ENCODE measurements around the gene FAM168B.

GRCh38 chr2:131037398-131038257, 55.6 kb downstream of the FAM168B start:
- TF ChIP-seq CBX5 (CRISPR knock-in tag; IDR thresholded peaks at IDR 0.05; ENCODE audit: borderline replicate concordance) (no peak), EED (CRISPR knock-in tag; IDR thresholded peaks at IDR 0.05) (no peak), HDAC6 (IDR thresholded peaks at IDR 0.05; ENCODE audit: low read depth, low read length) (no peak), HCFC1 (IDR thresholded peaks at IDR 0.05; ENCODE audit: low read depth, low read length) (no peak), NFIC (IDR thresholded peaks at IDR 0.05; ENCODE audit: low read length) (no peak), POLR2A (IDR thresholded peaks at IDR 0.05; ENCODE audit: insufficient read depth in 1 of 2, low read depth in 2 of 2, low read length in 2 of 2) (no peak), SP1 (IDR thresholded peaks at IDR 0.05) (no peak), SP1 (CRISPR knock-in tag; IDR thresholded peaks at IDR 0.05) (no peak), CTCF (CRISPR knock-in tag; IDR thresholded peaks at IDR 0.05) (no peak), RXRA (CRISPR knock-in tag; IDR thresholded peaks at IDR 0.05) (no peak), ZBTB43 (CRISPR knock-in tag; conservative IDR thresholded peaks at IDR 0.05) (no peak), YY1 (IDR thresholded peaks at IDR 0.05; ENCODE audit: insufficient read depth, insufficient replicate concordance, low read depth, low read length) (no peak), NR2F6 (IDR thresholded peaks at IDR 0.05) (no peak), NR2F6 (CRISPR knock-in tag; IDR thresholded peaks at IDR 0.05) (no peak)

All from HepG2 (cell line).